Type B pancreatic cell (in vitro differentiated cells): ENCODE measurements around the gene TMED9. TPM values are rescaled to one million over a fixed set of nuclear protein-coding genes. Genes with fewer than 3 reads are reported as not detected.
A peak's percentile ranks its signal among the peaks of the same experiment; 100 is the strongest.

Experiments used
- DNase-seq: peaks from one replicate; pipeline ENCODE4 v3.0.0; 2021; ENCODE audit warnings: mixed read lengths; ENCODE audit not compliant: unreplicated experiment; ENCODE audit errors: extremely low spot score
- H3K27ac Mint-ChIP-seq: 2 replicates; pipeline ENCODE4 v1.8.0; 2021; ENCODE audit warnings: mild to moderate bottlenecking, mixed read lengths
- H3K27me3 Mint-ChIP-seq: 2 replicates; pipeline ENCODE4 v1.8.0; 2021; ENCODE audit warnings: mixed read lengths
- H3K36me3 Mint-ChIP-seq: 2 replicates; pipeline ENCODE4 v1.8.0; 2021; ENCODE audit warnings: mixed read lengths
- H3K4me1 Mint-ChIP-seq: one replicate; pipeline ENCODE4 v1.8.0; 2021; ENCODE audit warnings: mixed read lengths; ENCODE audit not compliant: unreplicated experiment
- H3K4me3 Mint-ChIP-seq: 2 replicates; pipeline ENCODE4 v1.8.0; 2021; ENCODE audit warnings: mild to moderate bottlenecking, mixed read lengths
- H3K9me3 Mint-ChIP-seq: 2 replicates; pipeline ENCODE4 v1.8.0; 2021; ENCODE audit warnings: mixed read lengths
- CTCF ChIP-seq: fragments of 200-600 bp; sonication (generic); conservative IDR thresholded peaks from 2 replicates; pipeline ENCODE4 v1.5.0; 2021; ENCODE audit warnings: antibody characterized with exemption, mild to moderate bottlenecking
- long read RNA-seq: library from polyadenylated mRNA; unstranded; transcript quantifications from one replicate; pipeline ENCODE4 v2.0.0, GENCODE V29; 2020
- total RNA-seq: library from RNA; stranded (reverse); gene quantifications from 2 replicates; pipeline ENCODE4 v1.2.1, GENCODE V29; 2021; ENCODE audit warnings: low replicate concordance

Gene TMED9
- 161 and 225 TPM in 2 replicates for total RNA-seq
- long read RNA-seq, transcript TMED9-201 (5 exons, 1,473 nt): major isoform, 137 of 142 reads
- long read RNA-seq, partial matches to known transcripts: 2 of 142 reads
- long read RNA-seq, other reads (novel, unspliced or antisense): 2 of 142 reads

DNA sequence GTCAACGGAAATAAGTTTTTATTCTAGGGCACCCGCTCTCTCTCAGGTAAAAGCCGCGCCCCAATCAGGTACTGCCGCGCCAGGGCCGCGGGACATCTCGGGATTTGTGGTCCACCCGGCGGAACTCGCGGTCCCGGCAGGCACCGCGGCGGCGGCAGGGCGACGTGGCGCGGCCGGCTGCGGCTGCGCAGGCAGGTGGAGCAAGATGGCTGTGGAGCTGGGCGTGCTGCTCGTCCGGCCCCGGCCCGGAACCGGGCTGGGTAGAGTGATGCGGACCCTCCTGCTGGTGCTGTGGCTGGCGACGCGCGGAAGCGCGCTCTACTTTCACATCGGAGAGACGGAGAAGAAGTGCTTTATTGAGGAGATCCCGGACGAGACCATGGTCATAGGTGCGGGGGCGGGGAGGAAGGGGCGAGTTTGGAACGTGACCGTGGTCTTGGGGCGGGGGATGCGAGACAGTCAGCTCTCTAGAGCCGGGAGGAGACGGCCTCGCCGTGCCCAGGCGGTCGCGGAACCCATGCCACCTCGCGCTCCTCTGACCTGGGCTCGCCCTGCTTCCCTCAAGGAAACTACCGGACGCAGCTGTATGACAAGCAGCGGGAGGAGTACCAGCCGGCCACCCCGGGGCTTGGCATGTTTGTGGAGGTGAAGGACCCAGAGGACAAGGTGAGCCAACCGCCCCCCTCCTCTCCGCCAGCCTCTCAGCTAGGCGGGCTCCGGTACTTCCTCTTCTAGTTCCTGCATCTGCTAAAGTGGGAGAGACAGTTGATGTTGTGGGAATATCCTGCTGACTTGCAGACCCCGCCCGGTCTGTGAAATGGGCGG is at the start of gene TMED9:
Gene TMED9 (plus strand): TSS at position 194 of the 825 bp plus-strand sequence. CDS start 12 bp downstream, at position 206.
- Mint-ChIP-seq H3K9me3 (no peaks in the 10 kb centered on the region), H3K27ac (peak within 1 kb of the TSS; percentile 89), H3K36me3 (peaks cover 15% of the 10 kb centered on the region), H3K4me3 (peak within 1 kb of the TSS; percentile 95), H3K4me1 (no peaks in the 10 kb centered on the region), H3K27me3 (peaks cover 30% of the 10 kb centered on the region)
- DNase-seq: peak; percentile 93
- no peak for TF ChIP-seq CTCF

- no peak for TF ChIP-seq CTCF
- Mint-ChIP-seq H3K27ac (no peak overlapping the region), H3K36me3 (peaks cover 13% of the 10 kb centered on the region), H3K4me1 (peaks cover 14% of the 10 kb centered on the region), H3K9me3 (no peaks in the 10 kb centered on the region), H3K4me3 (no peak overlapping the region), H3K27me3 (no peaks in the 10 kb centered on the region)
- DNase-seq: no peak
Measured at GRCh38 chr5:177542816-177543465, 49.1 kb upstream of the TMED9 start.

- H3K27ac Mint-ChIP-seq: peak overlapping the region; percentile 90
- H3K9me3 Mint-ChIP-seq: no peaks in the 10 kb centered on the region
- peaks cover 29% of the 10 kb centered on the region for H3K4me1 Mint-ChIP-seq
- H3K27me3 Mint-ChIP-seq: no peaks in the 10 kb centered on the region
- no peak overlapping the region for H3K4me3 Mint-ChIP-seq
- no peak for DNase-seq
- TF ChIP-seq CTCF: no peak
- peaks cover 21% of the 10 kb centered on the region for H3K36me3 Mint-ChIP-seq
Measured at GRCh38 chr5:177545487-177546257, 46.3 kb upstream of the TMED9 start.

DNA sequence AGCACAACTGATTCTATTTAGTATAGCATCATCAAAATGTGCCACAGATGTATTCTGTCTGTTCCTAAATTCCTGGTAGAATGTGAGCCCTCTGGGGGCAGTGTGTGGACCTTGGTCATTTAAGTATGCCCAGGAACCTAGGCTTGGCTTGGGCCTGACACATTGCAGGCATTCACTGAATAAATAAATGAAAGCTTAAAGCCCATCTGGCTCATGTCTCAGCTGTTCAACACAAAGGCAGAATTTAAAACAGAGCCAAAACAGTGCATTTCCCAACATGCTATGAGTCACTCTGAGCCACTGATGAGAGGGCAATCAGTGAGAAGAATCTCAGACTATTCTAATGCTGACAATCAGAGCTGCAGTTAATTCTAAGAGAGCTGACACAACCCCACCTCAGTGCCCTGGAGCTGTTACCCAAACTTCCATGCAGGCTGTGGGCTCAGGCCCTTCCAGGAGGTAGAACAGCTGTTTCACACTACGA is 45.7 kb upstream of the TMED9 start:
- no peak for DNase-seq
- TF ChIP-seq CTCF: no peak
- Mint-ChIP-seq H3K27ac (peak overlapping the region; percentile 90), H3K36me3 (peaks cover 21% of the 10 kb centered on the region), H3K27me3 (no peaks in the 10 kb centered on the region), H3K4me3 (no peak overlapping the region), H3K4me1 (peaks cover 29% of the 10 kb centered on the region), H3K9me3 (no peaks in the 10 kb centered on the region)

DNA sequence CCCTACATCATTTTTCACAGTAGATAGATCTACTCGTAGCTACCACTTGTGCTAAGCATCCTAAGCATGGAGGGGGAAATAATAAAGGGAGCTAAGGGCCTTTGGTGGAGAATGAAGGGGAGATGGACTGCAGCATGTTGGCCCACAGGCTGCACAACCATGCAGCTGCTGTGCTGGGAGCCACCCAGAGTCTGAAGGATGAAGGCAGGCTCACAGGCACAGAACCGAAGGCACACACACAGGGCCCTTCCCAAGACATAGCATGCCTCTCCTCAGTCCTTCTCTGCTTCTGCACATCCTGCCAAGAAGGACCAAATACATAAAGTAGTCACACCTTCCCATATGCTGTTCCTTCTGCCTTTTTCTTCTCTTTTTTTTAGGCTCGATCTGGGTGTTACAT is 44.3 kb upstream of the TMED9 start:
- no peaks in the 10 kb centered on the region for H3K9me3 Mint-ChIP-seq
- peaks cover 37% of the 10 kb centered on the region for H3K4me1 Mint-ChIP-seq
- no peak overlapping the region for H3K27ac Mint-ChIP-seq
- H3K36me3 Mint-ChIP-seq: peaks cover 19% of the 10 kb centered on the region
- no peak for TF ChIP-seq CTCF
- H3K4me3 Mint-ChIP-seq: no peak overlapping the region
- no peak for DNase-seq
- H3K27me3 Mint-ChIP-seq: no peaks in the 10 kb centered on the region
